AML-193 (cell line): ENCODE data around the gene PCDHGA1.
A peak's percentile ranks its signal among the peaks of the same experiment; 100 is the strongest.
"Not testable (repeated sequence)": the region's sequence is repeated elsewhere in the genome, so short reads cannot be mapped to it uniquely, and the experiment has no call there.

Experiments
- DNase-seq, 2 experiments: peaks; one replicate each; lab custom pipeline; 2025; lab: John Stamatoyannopoulos, UW

The PCDHGA1 gene

DNA sequence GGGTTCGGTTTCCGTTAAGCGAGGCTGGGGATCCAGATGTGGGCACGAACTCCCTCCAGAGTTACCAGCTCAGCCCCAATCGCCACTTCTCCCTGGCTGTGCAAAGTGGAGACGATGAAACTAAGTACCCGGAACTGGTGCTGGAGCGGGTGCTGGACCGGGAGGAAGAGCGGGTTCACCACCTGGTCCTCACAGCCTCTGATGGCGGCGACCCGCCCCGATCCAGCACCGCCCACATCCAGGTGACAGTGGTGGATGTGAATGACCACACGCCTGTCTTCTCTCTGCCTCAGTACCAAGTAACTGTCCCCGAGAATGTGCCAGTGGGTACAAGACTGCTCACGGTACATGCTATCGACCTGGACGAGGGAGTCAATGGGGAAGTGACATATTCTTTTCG lies 53.0 kb downstream of the PCDHGA1 start:
- DNase-seq: no peak

DNA sequence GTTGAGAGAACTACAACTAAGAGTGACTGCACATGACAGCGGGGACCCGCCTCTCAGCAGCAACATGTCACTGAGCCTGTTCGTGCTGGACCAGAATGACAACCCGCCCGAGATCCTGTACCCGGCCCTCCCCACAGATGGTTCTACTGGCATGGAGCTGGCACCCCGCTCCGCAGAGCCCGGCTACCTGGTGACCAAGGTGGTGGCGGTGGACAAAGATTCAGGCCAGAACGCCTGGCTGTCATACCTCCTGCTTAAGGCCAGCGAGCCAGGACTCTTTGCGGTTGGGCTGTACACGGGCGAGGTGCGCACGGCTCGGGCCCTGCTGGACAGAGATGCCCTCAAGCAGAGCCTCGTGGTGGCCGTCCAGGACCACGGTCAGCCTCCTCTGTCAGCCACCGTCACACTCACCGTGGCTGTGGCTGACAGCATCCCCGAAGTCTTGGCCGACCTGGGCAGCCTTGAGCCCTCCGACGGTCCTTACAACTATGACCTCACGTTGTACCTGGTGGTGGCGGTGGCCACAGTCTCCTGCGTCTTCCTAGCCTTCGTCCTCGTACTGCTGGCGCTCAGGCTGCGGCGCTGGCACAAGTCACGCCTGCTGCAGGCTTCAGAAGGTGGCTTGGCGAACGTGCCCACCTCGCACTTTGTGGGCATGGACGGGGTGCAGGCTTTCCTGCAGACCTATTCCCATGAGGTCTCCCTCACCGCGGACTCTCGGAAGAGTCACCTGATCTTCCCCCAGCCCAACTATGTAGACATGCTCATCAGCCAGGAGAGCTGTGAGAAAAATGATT lies 54.4 kb downstream of the PCDHGA1 start:
- no peak for DNase-seq

DNA sequence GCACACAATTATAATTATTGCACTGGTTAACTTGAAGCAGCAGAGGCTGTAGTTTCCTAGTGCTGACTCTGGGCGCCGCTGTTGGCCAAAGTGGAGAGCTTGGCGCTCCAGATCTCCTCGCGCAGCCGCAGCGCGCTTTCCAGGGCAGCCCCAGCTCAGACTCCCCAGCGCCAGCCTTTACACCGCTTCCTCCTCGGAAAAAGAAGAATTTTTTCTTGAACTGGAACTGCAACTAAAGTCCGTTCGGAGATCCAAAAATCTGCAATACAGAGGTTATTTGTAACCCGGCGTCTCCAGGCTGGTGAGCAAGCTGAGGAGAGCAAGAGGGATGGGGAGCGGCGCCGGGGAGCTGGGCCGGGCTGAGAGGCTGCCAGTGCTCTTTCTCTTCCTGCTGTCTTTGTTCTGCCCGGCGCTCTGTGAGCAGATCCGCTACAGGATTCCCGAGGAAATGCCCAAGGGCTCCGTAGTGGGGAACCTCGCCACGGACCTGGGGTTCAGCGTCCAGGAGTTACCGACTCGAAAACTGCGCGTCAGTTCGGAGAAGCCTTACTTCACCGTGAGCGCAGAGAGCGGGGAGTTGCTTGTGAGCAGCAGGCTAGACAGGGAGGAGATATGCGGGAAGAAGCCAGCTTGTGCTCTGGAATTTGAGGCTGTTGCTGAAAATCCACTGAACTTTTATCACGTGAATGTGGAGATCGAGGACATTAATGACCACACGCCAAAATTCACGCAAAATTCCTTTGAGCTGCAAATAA lies 57.4 kb downstream of the PCDHGA1 start, which contains the start of gene PCDHGB4:
PCDHGB4 (plus strand) TSS at position 142 of the 755 bp plus-strand sequence; CDS start at position 329, 187 bp downstream.
- DNase-seq: not testable (repeated sequence)

DNA sequence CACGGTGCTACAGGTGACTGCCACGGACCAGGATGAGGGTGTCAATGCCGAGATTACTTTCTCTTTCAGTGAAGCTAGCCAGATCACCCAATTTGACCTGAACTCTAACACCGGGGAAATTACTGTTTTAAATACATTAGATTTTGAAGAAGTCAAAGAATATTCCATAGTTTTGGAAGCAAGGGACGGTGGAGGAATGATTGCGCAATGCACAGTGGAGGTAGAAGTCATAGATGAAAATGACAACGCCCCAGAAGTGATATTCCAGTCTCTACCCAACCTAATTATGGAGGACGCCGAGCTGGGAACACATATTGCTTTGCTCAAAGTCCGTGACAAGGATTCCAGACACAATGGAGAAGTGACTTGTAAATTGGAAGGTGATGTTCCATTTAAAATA lies 58.3 kb downstream of the PCDHGA1 start:
- DNase-seq: no peak

DNA sequence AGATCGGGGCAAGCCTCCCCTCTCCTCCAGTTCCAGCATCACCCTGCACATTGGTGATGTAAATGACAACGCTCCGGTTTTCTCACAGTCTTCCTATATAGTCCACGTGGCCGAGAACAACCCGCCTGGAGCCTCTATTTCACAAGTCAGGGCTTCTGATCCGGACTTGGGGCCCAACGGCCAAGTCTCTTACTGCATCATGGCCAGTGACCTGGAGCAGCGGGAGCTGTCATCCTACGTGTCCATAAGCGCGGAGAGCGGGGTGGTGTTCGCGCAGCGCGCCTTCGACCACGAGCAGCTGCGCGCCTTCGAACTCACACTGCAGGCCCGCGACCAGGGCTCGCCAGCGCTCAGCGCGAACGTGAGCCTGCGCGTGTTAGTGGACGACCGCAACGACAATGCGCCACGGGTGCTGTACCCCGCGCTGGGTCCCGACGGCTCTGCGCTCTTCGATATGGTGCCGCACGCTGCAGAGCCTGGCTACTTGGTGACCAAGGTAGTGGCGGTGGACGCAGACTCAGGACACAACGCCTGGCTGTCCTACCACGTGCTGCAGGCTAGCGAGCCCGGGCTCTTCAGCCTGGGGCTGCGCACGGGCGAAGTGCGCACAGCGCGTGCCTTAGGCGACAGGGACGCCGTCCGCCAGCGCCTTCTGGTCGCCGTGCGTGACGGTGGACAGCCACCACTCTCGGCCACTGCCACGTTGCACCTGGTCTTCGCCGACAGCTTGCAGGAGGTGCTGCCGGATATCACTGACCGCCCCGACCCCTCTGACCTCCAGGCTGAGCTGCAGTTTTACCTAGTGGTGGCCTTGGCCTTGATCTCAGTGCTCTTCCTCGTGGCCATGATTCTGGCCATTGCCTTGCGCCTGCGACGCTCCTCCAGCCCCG lies 59.1 kb downstream of the PCDHGA1 start:
- DNase-seq: no peak

DNA sequence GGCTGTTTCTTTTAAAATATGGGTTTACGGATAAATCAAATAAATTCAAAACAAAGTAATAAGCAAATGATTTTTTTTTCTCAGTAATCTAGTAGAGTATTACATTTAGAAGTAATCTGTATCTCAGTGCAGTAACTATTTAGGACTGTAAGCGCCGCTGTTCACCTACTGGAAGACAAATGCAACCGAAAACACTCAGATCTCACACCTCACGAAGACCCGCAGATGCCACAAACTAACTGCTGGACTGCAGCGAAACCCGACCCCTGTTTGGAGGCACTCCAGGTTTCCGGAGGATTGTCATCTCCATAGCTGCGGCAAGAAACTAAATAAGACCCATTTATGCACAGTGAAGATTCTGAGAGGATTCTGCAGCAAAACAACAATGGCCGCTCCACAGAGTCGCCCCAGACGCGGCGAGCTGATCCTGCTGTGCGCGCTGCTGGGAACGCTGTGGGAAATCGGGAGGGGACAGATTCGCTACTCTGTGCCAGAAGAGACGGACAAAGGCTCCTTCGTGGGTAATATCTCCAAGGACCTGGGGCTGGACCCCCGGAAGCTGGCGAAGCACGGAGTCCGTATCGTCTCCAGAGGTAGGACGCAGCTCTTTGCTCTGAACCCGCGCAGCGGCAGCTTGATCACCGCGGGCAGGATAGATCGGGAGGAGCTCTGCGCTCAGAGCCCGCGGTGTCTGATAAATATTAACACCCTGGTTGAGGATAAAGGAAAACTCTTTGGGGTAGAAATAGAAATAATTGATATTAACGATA lies 62.3 kb downstream of the PCDHGA1 start, which contains the start of gene PCDHGA8:
PCDHGA8 (plus strand) TSS at position 205 of the 770 bp plus-strand sequence; CDS start at position 386, 181 bp downstream.
- DNase-seq: peak; percentile 17 to 27

DNA sequence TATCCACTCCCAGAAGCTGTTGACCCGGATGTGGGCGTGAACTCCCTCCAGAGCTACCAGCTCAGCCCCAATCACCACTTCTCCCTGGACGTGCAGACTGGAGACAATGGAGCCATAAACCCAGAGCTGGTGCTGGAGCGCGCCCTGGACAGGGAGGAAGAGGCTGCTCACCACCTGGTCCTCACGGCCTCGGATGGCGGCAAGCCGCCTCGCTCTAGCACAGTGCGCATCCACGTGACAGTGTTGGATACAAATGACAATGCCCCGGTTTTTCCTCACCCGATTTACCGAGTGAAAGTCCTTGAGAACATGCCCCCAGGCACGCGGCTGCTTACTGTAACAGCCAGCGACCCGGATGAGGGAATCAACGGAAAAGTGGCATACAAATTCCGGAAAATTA lies 63.0 kb downstream of the PCDHGA1 start:
- DNase-seq: no peak

DNA sequence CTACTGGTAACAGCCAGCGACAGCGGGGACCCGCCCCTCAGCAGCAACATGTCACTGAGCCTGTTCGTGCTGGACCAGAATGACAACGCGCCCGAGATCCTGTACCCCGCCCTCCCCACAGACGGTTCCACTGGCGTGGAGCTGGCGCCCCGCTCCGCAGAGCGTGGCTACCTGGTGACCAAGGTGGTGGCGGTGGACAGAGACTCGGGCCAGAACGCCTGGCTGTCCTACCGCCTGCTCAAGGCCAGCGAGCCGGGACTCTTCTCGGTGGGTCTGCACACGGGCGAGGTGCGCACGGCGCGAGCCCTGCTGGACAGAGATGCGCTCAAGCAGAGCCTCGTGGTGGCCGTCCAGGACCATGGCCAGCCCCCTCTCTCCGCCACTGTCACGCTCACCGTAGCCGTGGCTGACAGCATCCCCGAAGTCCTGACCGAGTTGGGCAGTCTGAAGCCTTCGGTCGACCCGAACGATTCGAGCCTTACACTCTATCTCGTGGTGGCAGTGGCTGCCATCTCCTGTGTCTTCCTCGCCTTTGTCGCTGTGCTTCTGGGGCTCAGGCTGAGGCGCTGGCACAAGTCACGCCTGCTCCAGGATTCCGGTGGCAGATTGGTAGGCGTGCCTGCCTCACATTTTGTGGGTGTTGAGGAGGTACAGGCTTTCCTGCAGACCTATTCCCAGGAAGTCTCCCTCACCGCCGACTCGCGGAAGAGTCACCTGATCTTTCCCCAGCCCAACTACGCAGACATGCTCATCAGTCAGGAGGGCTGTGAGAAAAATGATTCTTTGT lies 64.3 kb downstream of the PCDHGA1 start:
- not testable (repeated sequence) for DNase-seq

DNA sequence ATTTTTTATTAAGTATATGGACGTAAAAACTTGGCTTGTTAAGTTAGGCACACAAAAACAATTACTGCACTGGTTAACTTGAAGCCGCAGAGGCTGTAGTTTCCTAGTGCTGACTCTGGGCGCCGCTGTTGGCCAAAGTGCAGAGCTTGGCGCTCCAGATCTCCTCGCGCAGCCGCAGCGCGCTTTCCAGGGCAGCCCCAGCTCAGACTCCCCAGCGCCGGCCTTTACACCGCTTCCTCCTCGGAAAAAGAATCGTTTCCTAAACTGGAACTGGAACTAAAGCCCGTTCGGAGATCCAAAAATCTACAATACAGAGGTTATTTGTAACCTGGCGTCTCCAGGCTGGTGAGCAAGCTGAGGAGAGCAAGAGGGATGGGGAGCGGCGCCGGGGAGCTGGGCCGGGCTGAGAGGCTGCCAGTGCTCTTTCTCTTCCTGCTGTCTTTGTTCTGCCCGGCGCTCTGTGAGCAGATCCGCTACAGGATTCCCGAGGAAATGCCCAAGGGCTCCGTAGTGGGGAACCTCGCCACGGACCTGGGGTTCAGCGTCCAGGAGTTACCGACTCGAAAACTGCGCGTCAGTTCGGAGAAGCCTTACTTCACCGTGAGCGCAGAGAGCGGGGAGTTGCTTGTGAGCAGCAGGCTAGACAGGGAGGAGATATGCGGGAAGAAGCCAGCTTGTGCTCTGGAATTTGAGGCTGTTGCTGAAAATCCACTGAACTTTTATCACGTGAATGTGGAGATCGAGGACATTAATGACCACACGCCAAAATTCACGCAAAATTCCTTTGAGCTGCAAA lies 67.6 kb downstream of the PCDHGA1 start, which contains the start of gene PCDHGB5:
PCDHGB5 (plus strand) TSS at position 192 of the 796 bp plus-strand sequence; CDS start at position 373, 181 bp downstream.
- DNase-seq: not testable (repeated sequence)

DNA sequence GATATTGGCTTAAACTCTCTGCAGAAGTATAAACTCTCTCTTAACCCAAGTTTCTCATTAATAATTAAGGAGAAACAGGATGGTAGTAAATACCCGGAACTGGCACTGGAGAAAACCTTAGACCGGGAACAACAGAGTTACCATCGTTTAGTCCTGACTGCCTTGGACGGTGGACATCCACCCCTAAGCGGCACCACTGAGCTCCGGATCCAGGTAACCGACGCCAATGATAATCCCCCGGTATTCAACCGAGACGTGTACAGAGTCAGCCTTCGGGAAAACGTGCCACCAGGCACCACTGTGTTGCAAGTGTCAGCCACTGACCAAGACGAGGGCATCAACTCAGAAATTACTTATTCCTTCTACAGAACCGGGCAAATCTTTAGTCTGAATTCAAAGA lies 68.3 kb downstream of the PCDHGA1 start:
- DNase-seq: no peak

DNA sequence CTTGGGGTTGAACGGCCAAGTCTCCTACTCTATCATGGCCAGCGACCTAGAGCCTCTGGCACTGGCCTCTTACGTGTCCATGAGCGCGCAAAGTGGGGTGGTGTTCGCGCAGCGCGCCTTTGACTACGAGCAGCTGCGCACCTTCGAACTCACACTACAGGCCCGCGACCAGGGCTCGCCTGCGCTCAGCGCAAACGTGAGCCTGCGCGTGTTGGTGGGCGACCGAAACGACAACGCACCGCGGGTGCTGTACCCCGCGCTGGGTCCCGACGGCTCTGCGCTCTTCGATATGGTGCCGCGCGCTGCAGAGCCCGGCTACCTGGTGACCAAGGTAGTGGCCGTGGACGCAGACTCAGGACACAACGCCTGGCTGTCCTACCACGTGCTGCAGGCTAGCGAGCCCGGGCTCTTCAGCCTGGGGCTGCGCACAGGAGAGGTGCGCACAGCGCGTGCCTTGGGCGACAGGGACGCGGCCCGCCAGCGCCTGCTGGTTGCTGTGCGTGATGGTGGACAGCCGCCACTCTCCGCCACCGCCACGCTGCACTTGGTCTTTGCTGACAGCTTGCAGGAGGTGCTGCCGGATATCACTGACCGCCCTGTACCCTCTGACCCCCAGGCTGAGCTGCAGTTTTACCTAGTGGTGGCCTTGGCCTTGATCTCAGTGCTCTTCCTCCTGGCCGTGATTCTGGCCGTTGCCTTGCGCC lies 69.4 kb downstream of the PCDHGA1 start:
- no peak for DNase-seq

DNA sequence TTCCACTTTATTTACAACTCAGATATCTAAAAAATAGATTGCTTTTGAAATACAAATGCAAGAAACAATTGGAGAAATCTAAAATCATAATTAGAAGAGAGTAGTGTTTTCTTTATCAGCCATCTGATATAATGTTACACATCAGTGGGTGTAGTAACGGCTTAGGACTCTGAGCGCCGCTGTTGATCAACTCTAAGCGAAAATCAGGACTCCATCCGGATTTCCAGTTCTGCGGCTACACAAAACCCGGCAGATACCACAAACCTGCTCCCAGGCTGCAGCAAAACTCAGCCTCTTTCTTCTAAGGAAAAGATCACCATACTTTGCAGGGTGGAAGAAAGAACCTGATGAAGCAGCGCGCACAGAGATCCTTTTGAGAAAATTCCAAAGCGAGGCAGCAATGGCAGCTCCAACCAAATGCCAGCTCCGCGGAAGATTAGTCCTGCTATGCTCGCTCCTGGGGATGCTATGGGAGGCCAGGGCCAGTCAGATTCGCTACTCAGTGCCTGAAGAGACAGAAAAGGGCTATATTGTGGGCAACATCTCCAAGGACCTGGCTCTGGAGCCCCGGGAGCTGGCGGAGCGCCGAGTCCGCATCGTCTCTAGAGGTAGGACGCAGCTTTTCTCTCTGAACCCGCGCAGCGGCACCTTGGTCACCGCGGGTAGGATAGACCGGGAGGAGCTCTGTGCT lies 72.4 kb downstream of the PCDHGA1 start, which contains the start of gene PCDHGA9:
PCDHGA9 (plus strand) TSS at position 226 of the 691 bp plus-strand sequence; CDS start at position 401, 175 bp downstream.
- DNase-seq: peak; percentile 17 to 19

DNA sequence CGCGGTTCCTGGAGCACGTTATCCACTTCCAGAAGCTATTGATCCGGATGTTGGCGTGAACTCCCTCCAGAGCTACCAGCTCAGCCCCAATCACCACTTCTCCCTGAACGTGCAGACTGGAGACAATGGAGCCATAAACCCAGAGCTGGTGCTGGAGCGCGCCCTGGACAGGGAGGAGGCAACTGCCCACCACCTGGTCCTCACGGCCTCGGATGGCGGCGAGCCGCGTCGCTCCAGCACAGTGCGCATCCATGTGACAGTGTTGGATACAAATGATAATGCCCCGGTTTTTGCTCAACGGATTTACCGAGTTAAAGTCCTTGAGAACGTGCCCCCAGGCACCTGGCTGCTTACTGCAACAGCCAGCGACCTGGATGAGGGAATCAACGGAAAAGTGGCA lies 73.1 kb downstream of the PCDHGA1 start:
- no peak for DNase-seq

DNA sequence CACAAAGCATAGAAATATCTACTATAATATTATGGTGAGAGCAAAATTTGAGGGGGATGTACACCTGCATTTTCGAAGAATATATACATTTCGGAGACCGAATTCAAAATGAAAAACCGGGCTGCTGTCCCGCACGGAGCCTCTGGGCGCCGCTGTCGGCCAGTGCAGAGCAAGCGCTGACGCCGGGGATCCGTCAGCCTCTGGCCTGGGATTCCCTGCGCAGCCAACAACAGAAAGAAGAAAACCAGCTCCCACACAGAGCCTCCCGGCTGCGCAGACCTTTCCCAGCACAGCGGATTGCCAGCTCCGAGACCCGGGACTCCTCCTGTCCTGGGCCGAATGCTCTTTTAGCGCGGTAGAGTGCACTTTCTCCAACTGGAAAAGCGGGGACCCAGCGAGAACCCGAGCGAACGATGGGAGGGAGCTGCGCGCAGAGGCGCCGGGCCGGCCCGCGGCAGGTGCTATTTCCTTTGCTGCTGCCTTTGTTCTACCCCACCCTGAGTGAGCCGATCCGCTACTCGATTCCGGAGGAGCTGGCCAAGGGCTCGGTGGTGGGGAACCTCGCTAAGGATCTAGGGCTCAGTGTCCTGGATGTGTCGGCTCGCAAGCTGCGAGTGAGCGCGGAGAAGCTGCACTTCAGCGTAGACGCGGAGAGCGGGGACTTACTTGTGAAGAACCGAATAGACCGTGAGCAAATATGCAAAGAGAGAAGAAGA lies 77.6 kb downstream of the PCDHGA1 start, which contains the start of gene PCDHGB6:
PCDHGB6 (plus strand) TSS at position 232 of the 716 bp plus-strand sequence; CDS start at position 414, 182 bp downstream.
- DNase-seq: not testable (repeated sequence)

DNA sequence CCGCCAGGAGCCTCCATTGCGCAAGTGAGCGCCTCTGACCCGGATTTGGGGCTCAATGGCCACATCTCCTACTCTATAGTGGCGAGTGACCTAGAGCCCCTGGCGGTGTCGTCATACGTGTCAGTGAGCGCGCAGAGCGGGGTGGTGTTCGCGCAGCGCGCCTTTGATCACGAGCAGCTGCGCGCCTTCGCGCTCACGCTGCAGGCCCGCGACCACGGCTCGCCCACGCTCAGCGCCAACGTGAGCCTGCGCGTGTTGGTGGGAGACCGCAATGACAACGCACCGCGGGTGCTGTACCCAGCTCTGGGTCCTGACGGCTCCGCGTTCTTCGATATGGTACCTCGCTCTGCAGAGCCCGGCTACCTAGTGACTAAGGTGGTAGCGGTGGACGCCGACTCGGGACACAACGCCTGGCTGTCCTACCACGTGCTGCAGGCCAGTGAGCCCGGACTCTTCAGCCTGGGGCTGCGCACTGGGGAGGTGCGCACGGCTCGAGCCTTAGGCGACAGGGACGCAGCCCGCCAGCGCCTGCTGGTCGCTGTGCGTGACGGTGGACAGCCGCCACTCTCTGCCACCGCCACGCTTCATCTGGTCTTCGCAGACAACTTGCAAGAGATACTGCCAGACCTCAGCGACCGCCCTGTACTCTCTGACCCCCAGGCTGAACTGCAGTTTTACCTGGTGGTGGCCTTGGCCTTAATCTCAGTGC lies 79.4 kb downstream of the PCDHGA1 start:
- DNase-seq: no peak

DNA sequence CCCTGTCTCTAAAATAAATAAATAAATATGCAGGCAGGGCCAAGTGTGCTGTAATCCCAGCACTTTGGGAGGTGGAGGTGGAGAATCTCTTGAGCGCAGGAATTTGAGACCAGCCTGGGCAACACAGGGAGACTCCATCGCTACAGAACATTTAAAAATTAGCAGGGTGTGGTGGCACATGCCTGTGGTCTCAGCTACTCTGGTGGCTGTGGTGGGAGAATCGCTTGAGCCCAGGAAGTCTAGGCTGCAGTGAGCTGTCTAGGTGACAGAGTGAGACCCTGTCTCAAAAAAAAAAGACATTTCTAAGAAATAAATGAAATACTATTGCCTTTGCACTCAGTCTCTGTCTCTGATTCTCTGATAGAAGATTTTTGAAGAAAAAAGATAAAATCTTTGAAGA lies 81.3 kb downstream of the PCDHGA1 start:
- no peak for DNase-seq
